Measurements from ENCODE around the gene GALK2. TPM values are rescaled to one million over a fixed set of nuclear protein-coding genes. Genes with fewer than 3 reads are reported as not detected.
"Not testable (repeated sequence)": the region's sequence is repeated elsewhere in the genome, so short reads cannot be mapped to it uniquely, and the experiment has no call there.

Gene GALK2
- total RNA-seq, 2 experiments from 2014 or later: 20.2 to 23.4 TPM

- ChIA-PET CTCF (interaction anchor here (1.2 kb wide), 1 partner anchor 19 kb away, joined by 3 read pairs; no protein-coding TSS in a partner anchor), POLR2A (no interaction called here)
- Mint-ChIP-seq H3K27me3 (no peaks in the 10 kb centered on the region), H3K4me3 (no peak overlapping the region), H3K27ac (no peak overlapping the region), H3K36me3 (ENCODE audit: low read depth) (peaks cover 32% of the 10 kb centered on the region), H3K9me3 (no peaks in the 10 kb centered on the region), H3K4me1 (no peaks in the 10 kb centered on the region)
- DNase-seq: no peak
Observed at GRCh38 chr15:49314716-49315115, 144.7 kb downstream of the GALK2 start.

DNA sequence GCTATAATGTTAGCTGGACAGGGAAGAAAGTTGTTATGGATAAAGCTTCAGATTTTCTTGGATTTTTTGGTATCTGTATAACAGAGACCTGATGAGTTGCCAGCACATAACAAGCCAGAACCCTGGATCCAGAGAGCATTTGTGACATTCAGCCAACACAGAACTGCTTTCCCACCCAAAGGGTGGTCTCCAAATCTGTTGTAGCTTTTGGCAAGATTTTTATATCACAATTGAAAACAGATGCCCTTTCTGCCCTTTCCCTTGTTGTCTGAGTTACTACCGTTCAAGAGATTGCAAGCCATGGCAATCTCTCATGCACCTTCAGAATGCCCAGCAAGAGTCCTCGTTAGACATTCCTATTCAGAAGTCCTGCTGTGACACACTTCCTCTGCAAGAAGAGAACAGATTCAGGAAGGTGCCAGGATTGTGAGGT lies 145.4 kb downstream of the GALK2 start:
- Mint-ChIP-seq H3K4me3 (no peak overlapping the region), H3K4me1 (no peaks in the 10 kb centered on the region), H3K27me3 (no peaks in the 10 kb centered on the region), H3K27ac (no peak overlapping the region), H3K36me3 (ENCODE audit: low read depth) (peaks cover 32% of the 10 kb centered on the region), H3K9me3 (no peaks in the 10 kb centered on the region)
- ChIA-PET CTCF (interaction anchor here (1.2 kb wide), 1 partner anchor 18 kb away, joined by 3 read pairs; no protein-coding TSS in a partner anchor), POLR2A (no interaction called here)
- DNase-seq: no peak

- POLR2A ChIA-PET: no interaction called here
Observed at GRCh38 chr15:49320351-49320750, 150.3 kb downstream of the GALK2 start.

GRCh38 chr15:49323207-49323606 lies 153.2 kb downstream of the GALK2 start:
- Mint-ChIP-seq H3K9me3 (no peaks in the 10 kb centered on the region), H3K27ac (no peak overlapping the region), H3K27me3 (no peaks in the 10 kb centered on the region), H3K4me3 (no peak overlapping the region), H3K4me1 (peaks cover 6% of the 10 kb centered on the region), H3K36me3 (ENCODE audit: low read depth) (peaks cover 28% of the 10 kb centered on the region)
- POLR2A ChIA-PET: no interaction called here
- DNase-seq: no peak
- CTCF ChIA-PET: interaction anchor here (0.6 to 1.4 kb wide), 2 partner anchors 12 to 1064 kb away, joined by 3 to 5 read pairs; no protein-coding TSS in a partner anchor

More at GRCh38 chr15:49320351-49320750, 150.3 kb downstream of the GALK2 start:
- Mint-ChIP-seq H3K27me3 (no peaks in the 10 kb centered on the region), H3K4me1 (peaks cover 6% of the 10 kb centered on the region), H3K36me3 (ENCODE audit: low read depth) (peaks cover 30% of the 10 kb centered on the region), H3K9me3 (no peaks in the 10 kb centered on the region), H3K4me3 (no peak overlapping the region), H3K27ac (no peak overlapping the region)
- CTCF ChIA-PET: interaction anchor here (0.7 kb wide), 1 partner anchor 12 kb away, joined by 3 read pairs; no protein-coding TSS in a partner anchor
- DNase-seq: no peak

- Mint-ChIP-seq H3K4me1 (no peaks in the 10 kb centered on the region), H3K4me3 (no peak overlapping the region), H3K27me3 (no peaks in the 10 kb centered on the region), H3K9me3 (no peaks in the 10 kb centered on the region), H3K36me3 (ENCODE audit: low read depth) (peaks cover 16% of the 10 kb centered on the region), H3K27ac (no peak overlapping the region)
- ChIA-PET POLR2A (no interaction called here), CTCF (no interaction called here)
- no peak for DNase-seq
Observed at GRCh38 chr15:49327927-49328326, 157.9 kb downstream of the GALK2 start.

- H3K9me3 Mint-ChIP-seq: no peaks in the 10 kb centered on the region
- H3K27me3 Mint-ChIP-seq: no peaks in the 10 kb centered on the region
- peaks cover 16% of the 10 kb centered on the region for H3K36me3 Mint-ChIP-seq (ENCODE audit: low read depth)
- no peak overlapping the region for H3K27ac Mint-ChIP-seq
- H3K4me1 Mint-ChIP-seq: no peaks in the 10 kb centered on the region
- DNase-seq: no peak
- CTCF ChIA-PET: no interaction called here
- POLR2A ChIA-PET: no interaction called here
- H3K4me3 Mint-ChIP-seq: no peak overlapping the region
Observed at GRCh38 chr15:49328941-49329340, 158.9 kb downstream of the GALK2 start.

GRCh38 chr15:49330166-49330565 lies 160.1 kb downstream of the GALK2 start:
- no peak for DNase-seq

DNA sequence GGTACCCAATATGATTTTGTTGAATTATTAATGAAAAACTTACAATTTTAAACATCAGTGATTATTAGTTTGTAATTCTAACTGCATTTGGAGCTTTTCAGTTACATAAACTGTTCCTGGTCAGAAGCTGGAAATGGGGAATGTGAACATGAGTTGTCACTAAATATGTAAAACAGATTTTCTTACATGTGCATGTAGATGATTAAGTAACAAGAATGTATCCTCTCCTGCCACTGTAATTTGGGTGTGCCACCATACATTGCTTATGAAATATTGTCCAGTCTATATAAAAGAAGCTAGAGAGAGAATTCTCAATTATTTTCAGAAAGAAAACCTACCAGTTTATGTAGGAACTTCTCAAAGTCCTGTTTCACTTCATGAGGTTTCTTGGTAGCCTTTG lies 161.4 kb downstream of the GALK2 start:
- Mint-ChIP-seq H3K4me1 (no peaks in the 10 kb centered on the region), H3K36me3 (ENCODE audit: low read depth) (peaks cover 16% of the 10 kb centered on the region), H3K27ac (no peak overlapping the region), H3K27me3 (no peaks in the 10 kb centered on the region), H3K9me3 (no peaks in the 10 kb centered on the region), H3K4me3 (no peak overlapping the region)
- POLR2A ChIA-PET: no interaction called here
- DNase-seq: no peak
- CTCF ChIA-PET: interaction anchor here (0.9 kb wide), 1 partner anchor 11 kb away, joined by 3 read pairs; no protein-coding TSS in a partner anchor

More at GRCh38 chr15:49330166-49330565, 160.1 kb downstream of the GALK2 start:
- H3K4me1 Mint-ChIP-seq: no peaks in the 10 kb centered on the region
- CTCF ChIA-PET: no interaction called here
- no peak overlapping the region for H3K27ac Mint-ChIP-seq
- no peaks in the 10 kb centered on the region for H3K9me3 Mint-ChIP-seq
- no peaks in the 10 kb centered on the region for H3K27me3 Mint-ChIP-seq
- no peak overlapping the region for H3K4me3 Mint-ChIP-seq
- peaks cover 16% of the 10 kb centered on the region for H3K36me3 Mint-ChIP-seq (ENCODE audit: low read depth)
- POLR2A ChIA-PET: no interaction called here

- Mint-ChIP-seq H3K4me1 (no peaks in the 10 kb centered on the region), H3K9me3 (no peaks in the 10 kb centered on the region), H3K27me3 (no peaks in the 10 kb centered on the region), H3K36me3 (ENCODE audit: low read depth) (peaks cover 16% of the 10 kb centered on the region), H3K27ac (no peak overlapping the region), H3K4me3 (no peak overlapping the region)
- POLR2A ChIA-PET: no interaction called here
- CTCF ChIA-PET: interaction anchor here (0.9 kb wide), 1 partner anchor 11 kb away, joined by 3 read pairs; no protein-coding TSS in a partner anchor
- no peak for DNase-seq
Observed at GRCh38 chr15:49331951-49332350, 161.9 kb downstream of the GALK2 start.

DNA sequence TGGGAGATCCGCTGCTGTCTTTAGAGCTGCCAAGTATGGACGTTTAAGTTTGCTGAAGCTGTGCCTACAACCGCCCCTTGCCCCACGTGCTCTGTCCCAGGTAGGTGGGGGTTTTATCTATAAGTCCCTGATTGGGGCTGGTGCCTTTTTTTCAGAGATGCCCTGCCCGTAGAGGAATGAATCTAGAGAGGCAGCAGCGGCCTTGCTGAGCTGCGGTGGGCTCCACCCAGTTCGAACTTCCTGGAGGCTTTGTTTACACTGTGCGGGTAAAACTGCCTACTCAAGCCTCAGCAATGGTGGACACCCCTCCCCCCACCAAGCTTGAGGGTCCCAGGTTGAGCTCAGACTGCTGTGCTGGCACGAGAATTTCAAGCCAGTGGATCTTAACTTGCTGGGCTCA lies 169.6 kb downstream of the GALK2 start:
- H3K4me3 Mint-ChIP-seq: no peak overlapping the region
- POLR2A ChIA-PET: no interaction called here

GRCh38 chr15:49343546-49343945 lies 173.5 kb downstream of the GALK2 start:
- H3K4me3 Mint-ChIP-seq: no peak overlapping the region
- H3K9me3 Mint-ChIP-seq: peaks cover 7% of the 10 kb centered on the region
- CTCF ChIA-PET: no interaction called here
- H3K27me3 Mint-ChIP-seq: no peaks in the 10 kb centered on the region
- no peaks in the 10 kb centered on the region for H3K4me1 Mint-ChIP-seq
- peaks cover 8% of the 10 kb centered on the region for H3K36me3 Mint-ChIP-seq (ENCODE audit: low read depth)
- POLR2A ChIA-PET: no interaction called here
- H3K27ac Mint-ChIP-seq: no peak overlapping the region
- no peak for DNase-seq

More for the DNA sequence above, 169.6 kb downstream of the GALK2 start:
- H3K27me3 Mint-ChIP-seq: no peaks in the 10 kb centered on the region
- no peaks in the 10 kb centered on the region for H3K4me1 Mint-ChIP-seq
- DNase-seq: no peak
- no peak overlapping the region for H3K27ac Mint-ChIP-seq
- H3K9me3 Mint-ChIP-seq: peaks cover 7% of the 10 kb centered on the region
- H3K36me3 Mint-ChIP-seq (ENCODE audit: low read depth): peaks cover 8% of the 10 kb centered on the region
- CTCF ChIA-PET: no interaction called here

DNA sequence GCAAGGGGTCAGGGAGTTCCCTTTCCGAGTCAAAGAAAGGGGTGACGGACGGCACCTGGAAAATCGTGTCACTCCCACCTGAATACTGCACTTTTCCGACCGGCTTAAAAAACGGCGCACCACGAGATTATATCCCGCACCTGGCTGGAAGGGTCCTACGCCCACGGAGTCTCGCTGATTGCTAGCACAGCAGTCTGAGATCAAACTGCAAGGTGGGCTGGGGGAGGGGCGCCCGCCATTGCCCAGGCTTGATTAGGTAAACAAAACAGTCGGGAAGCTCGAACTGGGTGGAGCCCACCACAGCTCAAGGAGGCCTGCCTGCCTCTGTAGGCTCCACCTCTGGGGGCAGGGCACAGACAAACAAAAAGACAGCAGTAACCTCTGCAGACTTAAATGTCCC lies 184.4 kb downstream of the GALK2 start:
- H3K4me1 Mint-ChIP-seq; H3K27me3 Mint-ChIP-seq; DNase-seq; H3K4me3 Mint-ChIP-seq; POLR2A ChIA-PET; H3K36me3 Mint-ChIP-seq (ENCODE audit: low read depth); H3K9me3 Mint-ChIP-seq; H3K27ac Mint-ChIP-seq: not testable (repeated sequence)
- CTCF ChIA-PET: interaction anchor here (0.7 kb wide), 1 partner anchor 21 kb away, joined by 4 read pairs; no protein-coding TSS in a partner anchor

- H3K27me3 Mint-ChIP-seq: no peaks in the 10 kb centered on the region
- H3K36me3 Mint-ChIP-seq (ENCODE audit: low read depth): no peaks in the 10 kb centered on the region
- no peak overlapping the region for H3K27ac Mint-ChIP-seq
- POLR2A ChIA-PET: no interaction called here
- no peaks in the 10 kb centered on the region for H3K4me1 Mint-ChIP-seq
- no peak overlapping the region for H3K4me3 Mint-ChIP-seq
- CTCF ChIA-PET: no interaction called here
- DNase-seq: no peak
- peaks cover 8% of the 10 kb centered on the region for H3K9me3 Mint-ChIP-seq
Observed at GRCh38 chr15:49361370-49361769, 191.3 kb downstream of the GALK2 start.

DNA sequence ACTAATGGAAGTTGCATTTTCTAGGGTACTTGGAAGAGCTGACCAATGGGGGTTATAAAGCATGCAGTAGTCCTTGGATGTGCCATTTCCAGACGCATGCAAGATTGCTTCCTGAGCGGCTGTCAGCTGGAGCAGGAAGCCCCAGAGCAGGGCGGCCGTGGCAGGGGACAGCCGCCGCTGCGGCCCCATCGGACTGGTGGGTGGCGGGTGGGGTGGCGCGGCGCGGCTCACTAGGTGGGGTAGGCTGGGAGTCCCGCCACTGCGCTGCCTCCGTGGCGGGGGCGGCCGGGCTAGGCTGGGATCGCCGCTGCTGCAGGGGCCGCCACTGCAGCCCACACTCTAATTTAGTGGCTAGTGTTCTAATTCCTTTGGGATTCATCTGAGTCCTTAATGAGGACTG lies 196.4 kb downstream of the GALK2 start:
- no peak overlapping the region for H3K4me3 Mint-ChIP-seq
- H3K27ac Mint-ChIP-seq: no peak overlapping the region
- H3K9me3 Mint-ChIP-seq: peaks cover 8% of the 10 kb centered on the region
- no peaks in the 10 kb centered on the region for H3K4me1 Mint-ChIP-seq
- ChIA-PET POLR2A (no interaction called here), CTCF (interaction anchor here (0.6 kb wide), 1 partner anchor 258 kb away, joined by 4 read pairs; no protein-coding TSS in a partner anchor)
- H3K27me3 Mint-ChIP-seq: no peaks in the 10 kb centered on the region
- no peaks in the 10 kb centered on the region for H3K36me3 Mint-ChIP-seq (ENCODE audit: low read depth)
- DNase-seq: no peak

All from activated CD4-positive, alpha-beta T cell treated with anti-CD3 and anti-CD28 coated beads, Interleukin-2, amount 10 ng/mL, durations not matched to agents 7 days and 5 days (primary cell).